OCI-LY1 (cell line): ENCODE measurements around the gene TENM4.

Experiments
- CTCF ChIP-seq: fragments of 200-600 bp; sonication (generic), shearing (Covaris generic); IDR thresholded peaks from 2 replicates; pipeline ENCODE4 v1.5.1; 2017; ENCODE audit warnings: mild to moderate bottlenecking, antibody characterized with exemption, low read length, moderate library complexity, mixed read lengths
- EZH2 ChIP-seq: fragments of 200-600 bp; sonication (generic), shearing (Covaris generic); IDR thresholded peaks from 2 replicates; pipeline ENCODE4 v1.8.0; 2017; ENCODE audit warnings: borderline replicate concordance, mixed run types, mild to moderate bottlenecking, antibody characterized with exemption, low read length, moderate library complexity, mixed read lengths

- no peak for TF ChIP-seq CTCF
- TF ChIP-seq EZH2, result no peak
Measured at GRCh38 chr11:78870655-78871054, 570.2 kb downstream of the TENM4 start.
